Measurements from ENCODE around the gene ADARB1. TPM values are rescaled to one million over a fixed set of nuclear protein-coding genes. Genes with fewer than 3 reads are reported as not detected.

ADARB1 gene
- total RNA-seq, 1 donor from 2014 or later: 25.9 TPM

DNA sequence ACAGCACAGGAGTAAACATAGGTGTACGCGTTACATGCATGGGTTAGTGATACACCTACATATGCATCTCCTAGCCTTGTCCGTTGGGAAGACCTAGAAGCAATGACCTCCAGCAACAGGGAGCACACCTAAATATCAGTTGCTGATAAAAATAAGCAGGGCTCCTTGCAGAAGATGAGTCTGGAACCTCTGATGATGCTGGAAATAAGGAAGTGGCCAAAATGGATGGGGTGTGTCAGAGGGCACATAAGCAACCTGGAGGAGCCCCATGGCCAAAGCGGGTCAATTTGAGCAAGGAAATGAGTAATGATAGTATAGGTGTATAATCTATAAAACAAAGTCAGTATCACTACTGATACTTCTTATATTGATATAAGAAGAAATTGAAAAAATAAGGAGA is 13.7 kb downstream of the ADARB1 start:
- Mint-ChIP-seq H3K27ac (no peak overlapping the region), H3K27me3 (ENCODE audit: insufficient read depth) (no peaks in the 10 kb centered on the region), H3K36me3 (ENCODE audit: low read depth) (peaks cover 14% of the 10 kb centered on the region), H3K4me1 (ENCODE audit: low read depth) (peaks cover 77% of the 10 kb centered on the region), H3K4me3 (no peak overlapping the region), H3K9me3 (no peaks in the 10 kb centered on the region)
- DNase-seq (ENCODE audit: low spot score): no peak
- intact Hi-C loops (cut with micrococcal nuclease): no loop called here

DNA sequence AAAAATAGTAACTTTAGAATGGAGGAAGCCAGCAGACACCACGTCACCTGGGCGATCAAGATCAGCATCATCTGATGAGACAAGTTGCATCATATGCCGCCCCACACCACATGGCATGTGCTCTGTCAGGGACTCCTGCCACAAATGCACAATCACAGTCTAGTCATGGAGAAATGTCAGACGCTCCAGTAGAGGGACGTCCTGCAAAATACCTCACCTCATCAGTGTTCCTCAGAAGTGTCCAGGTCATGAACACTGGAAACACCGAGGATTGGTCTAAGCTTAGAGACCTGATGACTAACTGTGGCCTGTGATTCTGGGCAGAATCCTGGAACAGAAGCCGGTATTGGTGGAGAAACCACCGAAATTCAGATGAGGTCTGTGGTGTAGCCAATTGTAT is 14.3 kb downstream of the ADARB1 start:
- Mint-ChIP-seq H3K27ac (no peak overlapping the region), H3K27me3 (ENCODE audit: insufficient read depth) (no peaks in the 10 kb centered on the region), H3K9me3 (no peaks in the 10 kb centered on the region), H3K4me3 (no peak overlapping the region), H3K4me1 (ENCODE audit: low read depth) (peaks cover 75% of the 10 kb centered on the region), H3K36me3 (ENCODE audit: low read depth) (peaks cover 14% of the 10 kb centered on the region)
- DNase-seq (ENCODE audit: low spot score): no peak
- intact Hi-C loops (cut with micrococcal nuclease): no loop called here

DNA sequence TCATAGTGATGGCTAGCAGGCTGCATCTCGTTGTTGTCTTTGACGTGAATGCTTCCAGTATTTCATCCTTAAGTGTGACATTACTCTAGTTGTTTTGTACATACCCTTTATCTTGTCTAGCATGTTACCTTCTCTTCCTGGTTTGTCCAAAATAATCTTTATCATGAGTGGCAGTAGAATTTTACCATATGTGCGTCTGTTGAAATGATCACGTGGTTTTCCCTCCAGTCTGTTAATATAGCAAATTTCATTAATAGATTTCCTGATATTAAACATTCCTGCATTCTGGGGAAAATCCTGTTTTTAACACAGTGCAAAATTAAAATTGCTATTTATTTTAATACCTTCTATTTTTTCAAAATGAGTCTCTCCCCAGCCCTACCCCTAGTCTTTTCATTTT is 15.6 kb downstream of the ADARB1 start:
- intact Hi-C loops (cut with micrococcal nuclease): no loop called here
- Mint-ChIP-seq H3K27me3 (ENCODE audit: insufficient read depth) (no peaks in the 10 kb centered on the region), H3K27ac (no peak overlapping the region), H3K9me3 (no peaks in the 10 kb centered on the region), H3K36me3 (ENCODE audit: low read depth) (peaks cover 11% of the 10 kb centered on the region), H3K4me1 (ENCODE audit: low read depth) (peaks cover 62% of the 10 kb centered on the region), H3K4me3 (no peak overlapping the region)
- DNase-seq (ENCODE audit: low spot score): no peak

DNA sequence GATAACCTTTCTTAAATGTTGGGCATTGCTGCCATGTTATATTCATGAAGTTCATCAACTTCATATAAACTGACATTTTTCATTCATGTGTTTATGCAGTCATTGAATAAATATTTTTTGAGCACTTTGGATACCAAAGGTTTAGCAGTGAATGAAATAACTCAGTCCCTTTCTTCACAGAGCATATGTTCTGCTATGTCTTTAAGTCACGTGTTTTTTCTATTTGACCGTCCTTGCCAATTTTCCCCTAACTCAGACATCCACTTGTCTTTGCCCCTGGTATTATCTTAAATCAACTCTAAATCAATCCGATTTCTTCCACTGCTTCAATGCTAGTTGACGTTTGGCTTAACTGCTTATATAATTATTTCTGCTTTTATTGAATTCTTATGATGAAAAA is 16.6 kb downstream of the ADARB1 start:
- Mint-ChIP-seq H3K27me3 (ENCODE audit: insufficient read depth) (no peaks in the 10 kb centered on the region), H3K27ac (no peak overlapping the region), H3K4me1 (ENCODE audit: low read depth) (peaks cover 52% of the 10 kb centered on the region), H3K9me3 (no peaks in the 10 kb centered on the region), H3K4me3 (no peak overlapping the region), H3K36me3 (ENCODE audit: low read depth) (peaks cover 11% of the 10 kb centered on the region)
- no peak for DNase-seq (ENCODE audit: low spot score)
- intact Hi-C loops (cut with micrococcal nuclease): no loop called here

DNA sequence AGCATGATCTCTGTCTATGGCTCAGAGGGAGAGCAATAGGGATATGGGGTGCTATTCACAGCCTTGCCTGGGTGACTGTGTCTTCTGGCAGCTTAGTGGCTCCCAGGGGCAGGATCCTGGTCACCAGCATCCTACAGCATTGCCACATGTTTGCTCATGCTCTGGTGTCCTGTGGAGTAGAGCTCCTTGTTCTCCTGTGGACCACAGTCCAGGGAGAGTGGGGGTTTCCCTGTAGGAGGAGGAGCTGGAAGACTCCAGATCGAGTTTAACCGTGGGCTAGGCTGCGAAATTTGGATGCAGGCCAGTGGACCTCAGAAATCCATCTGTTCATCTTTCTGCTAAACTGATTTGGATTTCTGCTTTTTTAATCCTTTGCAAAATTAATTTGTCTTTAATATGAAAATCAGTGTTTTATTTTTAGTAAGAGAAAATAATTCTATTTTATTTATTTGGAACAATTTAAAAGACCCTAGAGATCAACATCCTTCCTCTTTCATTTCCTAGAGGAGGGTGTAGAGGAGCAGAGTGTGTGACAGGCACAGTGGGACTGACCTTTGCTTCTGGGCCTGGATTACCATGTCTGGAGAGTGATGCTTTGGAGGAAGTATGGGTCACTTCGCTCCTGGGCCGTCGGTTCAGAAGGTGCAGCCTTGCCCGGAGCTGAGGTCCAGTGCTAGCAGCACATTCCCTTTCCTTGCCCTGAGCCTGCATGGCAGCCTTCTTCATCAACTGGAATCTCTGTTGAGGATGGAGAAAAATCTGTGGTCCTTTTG is 17.4 kb downstream of the ADARB1 start:
- H3K27me3 Mint-ChIP-seq (ENCODE audit: insufficient read depth): no peaks in the 10 kb centered on the region
- peaks cover 11% of the 10 kb centered on the region for H3K36me3 Mint-ChIP-seq (ENCODE audit: low read depth)
- H3K4me3 Mint-ChIP-seq: no peak overlapping the region
- DNase-seq (ENCODE audit: low spot score): no peak
- intact Hi-C loops (cut with micrococcal nuclease): no loop called here
- H3K9me3 Mint-ChIP-seq: no peaks in the 10 kb centered on the region
- H3K4me1 Mint-ChIP-seq (ENCODE audit: low read depth): peaks cover 45% of the 10 kb centered on the region
- H3K27ac Mint-ChIP-seq: no peak overlapping the region

DNA sequence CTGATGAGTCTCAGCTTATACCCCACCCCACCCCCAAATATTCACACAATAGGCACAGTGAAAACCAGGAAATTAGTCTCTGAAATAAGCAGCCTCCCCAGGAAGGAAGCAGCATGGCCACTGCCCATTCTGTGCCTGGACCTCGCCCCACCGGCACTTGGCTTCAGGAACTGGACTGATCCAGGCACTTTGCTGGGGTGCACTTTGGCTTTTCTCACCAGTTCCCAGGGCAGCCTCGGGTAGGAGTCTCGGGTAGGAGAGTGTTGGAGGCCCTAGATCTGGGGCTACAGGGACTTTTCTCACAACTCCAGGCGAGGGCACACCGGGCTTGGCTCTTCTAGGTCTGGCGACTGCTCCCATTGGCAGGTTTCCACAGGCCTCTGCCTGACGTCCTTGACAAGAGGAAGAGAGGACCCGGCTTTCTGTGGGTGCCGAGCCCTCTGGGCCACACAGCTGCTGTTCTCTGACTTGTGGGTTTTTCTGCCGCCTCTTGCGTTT is 18.7 kb downstream of the ADARB1 start:
- no peaks in the 10 kb centered on the region for H3K27me3 Mint-ChIP-seq (ENCODE audit: insufficient read depth)
- H3K4me1 Mint-ChIP-seq (ENCODE audit: low read depth): peaks cover 31% of the 10 kb centered on the region
- H3K36me3 Mint-ChIP-seq (ENCODE audit: low read depth): peaks cover 5% of the 10 kb centered on the region
- no peak for DNase-seq (ENCODE audit: low spot score)
- no peak overlapping the region for H3K27ac Mint-ChIP-seq
- H3K9me3 Mint-ChIP-seq: no peaks in the 10 kb centered on the region
- intact Hi-C loops (cut with micrococcal nuclease): no loop called here
- H3K4me3 Mint-ChIP-seq: no peak overlapping the region

DNA sequence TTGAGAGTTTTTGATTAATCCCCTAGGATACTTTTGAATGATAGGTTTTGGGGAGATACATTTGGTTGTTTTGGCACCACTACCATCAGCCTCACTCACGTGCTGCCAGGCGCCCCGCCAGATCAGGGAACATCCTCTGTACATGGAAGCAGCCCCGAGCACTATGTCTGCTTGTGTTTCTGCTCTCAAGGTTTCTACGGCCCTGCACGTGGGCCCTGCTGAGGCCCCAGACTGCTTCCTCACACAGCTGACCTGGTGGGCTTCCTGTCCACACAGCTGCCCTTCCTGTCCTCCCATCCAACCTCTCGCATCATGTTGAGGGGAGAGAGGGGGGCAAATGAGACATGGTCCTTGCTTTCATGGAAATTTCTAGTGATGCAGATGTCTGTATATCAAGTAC is 20.0 kb downstream of the ADARB1 start:
- Mint-ChIP-seq H3K4me1 (ENCODE audit: low read depth) (peaks cover 32% of the 10 kb centered on the region), H3K9me3 (no peaks in the 10 kb centered on the region), H3K36me3 (ENCODE audit: low read depth) (peaks cover 4% of the 10 kb centered on the region), H3K27me3 (ENCODE audit: insufficient read depth) (no peaks in the 10 kb centered on the region), H3K4me3 (no peak overlapping the region), H3K27ac (no peak overlapping the region)
- DNase-seq (ENCODE audit: low spot score): no peak
- intact Hi-C loops (cut with micrococcal nuclease): no loop called here

DNA sequence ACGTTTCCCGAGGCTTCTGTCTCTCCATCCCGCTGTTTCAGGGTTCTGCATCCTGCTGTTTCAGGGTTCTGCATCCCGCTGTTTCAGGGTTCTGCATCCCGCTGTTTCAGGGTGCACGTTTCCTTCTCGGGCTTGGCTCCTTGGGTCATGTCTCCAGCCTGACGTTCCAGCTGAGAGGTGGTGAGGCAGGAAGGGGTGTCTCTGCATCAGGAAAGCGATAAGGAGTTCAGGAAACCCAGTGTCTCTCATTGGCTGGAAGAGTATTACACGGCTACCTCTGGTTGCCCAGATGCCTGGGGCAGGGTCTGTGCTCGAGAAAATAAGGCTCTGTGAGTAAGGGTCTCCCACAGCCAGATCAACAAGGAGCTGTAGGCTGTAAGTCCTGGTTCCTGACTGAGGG is 21.1 kb downstream of the ADARB1 start:
- DNase-seq (ENCODE audit: low spot score): no peak
- intact Hi-C loops (cut with micrococcal nuclease): no loop called here
- Mint-ChIP-seq H3K27ac (no peak overlapping the region), H3K9me3 (no peaks in the 10 kb centered on the region), H3K36me3 (ENCODE audit: low read depth) (no peaks in the 10 kb centered on the region), H3K4me3 (no peak overlapping the region), H3K4me1 (ENCODE audit: low read depth) (peaks cover 27% of the 10 kb centered on the region), H3K27me3 (ENCODE audit: insufficient read depth) (no peaks in the 10 kb centered on the region)

DNA sequence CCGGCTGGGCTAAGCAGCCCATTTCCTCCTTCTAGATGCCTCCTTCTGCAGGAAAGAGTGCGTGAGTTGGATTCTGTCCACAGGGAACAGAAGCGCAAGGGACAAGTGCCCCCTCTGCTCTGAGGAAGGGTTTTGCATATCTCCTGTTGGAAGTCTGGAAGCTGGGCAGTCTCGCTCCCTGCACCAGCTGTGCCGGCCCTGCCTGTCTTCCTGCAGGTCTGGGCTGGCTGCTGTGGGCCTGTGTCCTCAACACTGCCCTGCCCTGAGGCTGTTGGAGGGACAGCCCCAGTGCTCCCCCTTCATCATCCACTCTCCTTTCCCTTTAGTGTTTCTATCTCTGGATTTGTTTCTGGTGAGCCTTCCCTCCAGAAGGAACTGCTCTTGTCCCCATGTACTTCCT is 21.8 kb downstream of the ADARB1 start:
- Mint-ChIP-seq H3K4me3 (no peak overlapping the region), H3K27me3 (ENCODE audit: insufficient read depth) (no peaks in the 10 kb centered on the region), H3K36me3 (ENCODE audit: low read depth) (no peaks in the 10 kb centered on the region), H3K4me1 (ENCODE audit: low read depth) (peaks cover 20% of the 10 kb centered on the region), H3K9me3 (no peaks in the 10 kb centered on the region), H3K27ac (no peak overlapping the region)
- intact Hi-C loops (cut with micrococcal nuclease): no loop called here
- DNase-seq (ENCODE audit: low spot score): no peak

DNA sequence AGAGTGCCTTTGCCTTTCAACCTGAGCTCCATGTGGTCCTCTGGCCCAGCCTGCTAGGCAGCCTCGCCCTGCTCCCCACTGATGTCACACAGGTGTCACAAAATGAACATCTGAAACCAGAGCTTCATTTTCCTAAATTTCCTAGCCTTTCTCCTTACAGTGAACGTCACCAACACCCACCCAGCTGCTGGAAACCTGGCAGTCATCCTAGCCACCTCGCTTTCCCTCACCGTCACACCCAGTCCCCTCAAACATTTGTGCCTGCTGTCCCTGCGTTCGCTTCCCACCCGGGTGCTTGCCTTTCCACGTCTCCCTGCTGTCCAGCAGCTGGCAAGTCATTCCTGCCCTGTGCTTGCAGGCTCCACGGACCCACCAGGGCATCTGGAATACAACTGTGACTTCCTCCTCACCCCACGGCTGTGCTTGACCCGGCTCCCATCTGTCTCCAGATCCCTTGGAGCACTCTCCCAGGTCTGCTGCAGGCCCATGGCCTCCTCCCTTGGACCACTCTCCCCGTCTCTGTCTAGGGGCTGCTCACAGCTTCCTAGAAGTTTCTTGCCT is 23.5 kb downstream of the ADARB1 start:
- no peaks in the 10 kb centered on the region for H3K27me3 Mint-ChIP-seq (ENCODE audit: insufficient read depth)
- no peak overlapping the region for H3K27ac Mint-ChIP-seq

DNA sequence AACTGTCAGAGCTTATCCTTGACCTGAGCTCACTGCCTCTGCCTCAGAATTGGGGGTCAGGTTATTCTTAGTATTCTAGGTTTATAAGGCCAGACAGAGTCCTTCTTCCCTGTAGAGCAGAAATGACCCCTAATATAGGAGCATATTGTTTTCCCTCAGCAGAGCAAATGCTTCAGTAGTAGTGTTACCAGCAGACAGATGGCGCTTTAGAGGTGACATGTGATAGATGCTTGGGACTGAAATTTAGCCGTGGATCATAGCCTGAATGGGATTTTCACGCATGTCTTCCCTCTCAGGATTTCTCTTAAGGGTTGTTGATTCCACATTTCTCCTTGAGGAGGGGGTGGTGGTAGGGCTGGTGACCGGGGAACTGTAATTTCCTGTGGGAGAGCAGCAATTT is 24.5 kb downstream of the ADARB1 start:
- DNase-seq (ENCODE audit: low spot score): no peak
- Mint-ChIP-seq H3K4me1 (ENCODE audit: low read depth) (peaks cover 35% of the 10 kb centered on the region), H3K36me3 (ENCODE audit: low read depth) (no peaks in the 10 kb centered on the region), H3K9me3 (no peaks in the 10 kb centered on the region), H3K4me3 (no peak overlapping the region), H3K27me3 (ENCODE audit: insufficient read depth) (no peaks in the 10 kb centered on the region), H3K27ac (no peak overlapping the region)
- intact Hi-C loops (cut with micrococcal nuclease): loop anchor here (1.0 kb wide), 1 partner anchor 29 kb away; no protein-coding TSS in a partner anchor

More for the DNA sequence above, 23.5 kb downstream of the ADARB1 start:
- intact Hi-C loops (cut with micrococcal nuclease): no loop called here
- H3K9me3 Mint-ChIP-seq: no peaks in the 10 kb centered on the region
- DNase-seq (ENCODE audit: low spot score): no peak
- H3K4me1 Mint-ChIP-seq (ENCODE audit: low read depth): peaks cover 31% of the 10 kb centered on the region
- H3K4me3 Mint-ChIP-seq: no peak overlapping the region
- no peaks in the 10 kb centered on the region for H3K36me3 Mint-ChIP-seq (ENCODE audit: low read depth)

DNA sequence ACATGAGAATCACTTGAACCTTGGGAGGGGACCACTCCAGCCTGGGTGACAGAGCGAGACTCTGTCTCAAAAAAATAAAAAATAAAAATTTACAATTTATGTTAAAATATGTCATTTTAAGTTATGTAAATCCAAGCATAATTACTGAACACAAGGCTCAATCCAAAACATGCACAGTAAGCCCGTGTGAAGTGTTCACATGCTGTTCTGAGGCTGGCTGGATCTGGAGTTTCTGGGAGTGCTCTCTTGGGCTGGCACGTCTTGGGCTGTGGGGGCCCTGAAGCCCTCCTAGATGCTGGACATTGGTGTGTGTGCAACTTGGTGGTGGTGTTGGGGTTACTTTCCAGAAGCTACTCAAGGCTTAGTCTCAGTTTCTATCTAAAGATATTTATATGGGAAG is 25.2 kb downstream of the ADARB1 start:
- Mint-ChIP-seq H3K36me3 (ENCODE audit: low read depth) (no peaks in the 10 kb centered on the region), H3K9me3 (no peaks in the 10 kb centered on the region), H3K27me3 (ENCODE audit: insufficient read depth) (no peaks in the 10 kb centered on the region), H3K27ac (no peak overlapping the region), H3K4me3 (no peak overlapping the region), H3K4me1 (ENCODE audit: low read depth) (peaks cover 42% of the 10 kb centered on the region)
- no peak for DNase-seq (ENCODE audit: low spot score)
- intact Hi-C loops (cut with micrococcal nuclease): loop anchor here (1.0 kb wide), 1 partner anchor 29 kb away; no protein-coding TSS in a partner anchor

DNA sequence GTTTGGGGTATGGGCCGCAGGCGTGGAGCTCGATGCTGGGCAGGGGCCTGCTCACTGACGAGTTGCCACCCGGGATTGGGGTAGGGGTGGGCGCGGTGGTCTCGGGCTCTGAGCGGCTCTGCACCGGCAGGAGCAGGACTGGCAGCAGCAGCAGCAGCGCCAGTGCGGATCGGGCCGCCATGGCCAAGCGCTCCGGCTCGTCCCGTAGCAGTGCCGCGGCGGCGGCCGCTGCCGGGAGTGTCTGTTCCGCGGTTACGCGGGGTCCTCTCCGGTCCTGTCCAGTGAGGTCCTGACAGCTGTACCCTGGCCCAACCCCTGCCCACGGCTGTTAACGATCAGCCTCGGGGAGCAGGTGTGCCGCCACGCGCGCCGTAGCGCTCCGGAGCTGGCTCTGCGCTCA is 26.5 kb downstream of the ADARB1 start:
- H3K4me3 Mint-ChIP-seq: no peak overlapping the region
- peaks cover 4% of the 10 kb centered on the region for H3K36me3 Mint-ChIP-seq (ENCODE audit: low read depth)
- DNase-seq (ENCODE audit: low spot score): no peak
- H3K4me1 Mint-ChIP-seq (ENCODE audit: low read depth): peaks cover 54% of the 10 kb centered on the region
- H3K9me3 Mint-ChIP-seq: no peaks in the 10 kb centered on the region
- intact Hi-C loops (cut with micrococcal nuclease): no loop called here
- H3K27me3 Mint-ChIP-seq (ENCODE audit: insufficient read depth): peaks cover 3% of the 10 kb centered on the region
- H3K27ac Mint-ChIP-seq: no peak overlapping the region

All from activated T-helper 1 cell treated with anti-CD3 and anti-CD28 coated beads, Interleukin-12 subunit alpha, Interleukin-12 subunit beta, Interleukin-2, Interleukin-4 antibody, amounts not matched to agents 30 ng/mL and 10 ng/mL and 1 ng/mL, durations not matched to agents 14 hours and 24 hours and 36 hours (primary cell).